Suprapubic skin (tissue), 4 donors: ENCODE measurements around the gene SH3BP5. TPM values are rescaled to one million over a fixed set of nuclear protein-coding genes. Genes with fewer than 3 reads are reported as not detected.
A peak's percentile ranks its signal among the peaks of the same experiment; 100 is the strongest.
"Not testable (repeated sequence)": the region's sequence is repeated elsewhere in the genome, so short reads cannot be mapped to it uniquely, and the experiment has no call there.

Source experiments
- DNase-seq, 2 donors: peaks; one replicate each; pipeline ENCODE4 v3.0.0-alpha.2; 2019; ENCODE audit warnings: low spot score in 2 of 2
- H3K27ac ChIP-seq: fragments of 200-600 bp; sonication (generic); one replicate; pipeline ENCODE4 v1.5.1; 2019
- H3K27me3 ChIP-seq: fragments of 200-600 bp; sonication (generic); one replicate; pipeline ENCODE4 v1.5.1; 2019
- H3K36me3 ChIP-seq: fragments of 200-600 bp; sonication (generic); one replicate; pipeline ENCODE4 v1.5.1; 2019
- H3K4me1 ChIP-seq: fragments of 200-600 bp; sonication (generic); one replicate; pipeline ENCODE4 v1.5.1; 2019
- H3K4me3 ChIP-seq: fragments of 200-600 bp; sonication (generic); one replicate; pipeline ENCODE4 v1.5.1; 2019; ENCODE audit warnings: mild to moderate bottlenecking
- H3K9me3 ChIP-seq: fragments of 200-600 bp; sonication (generic); one replicate; pipeline ENCODE4 v1.5.1; 2019
- EP300 ChIP-seq: sonication (generic); formaldehyde crosslinking; IDR thresholded peaks from one replicate; pipeline ENCODE4 v1.6.1; 2017; ENCODE audit warnings: antibody characterized with exemption
- POLR2A ChIP-seq, 2 donors: fragments of 450-650 bp; IDR thresholded peaks; one replicate each; pipeline ENCODE4 v1.6.1; 2017; ENCODE audit warnings: antibody characterized with exemption in 2 of 2, mild to moderate bottlenecking in 2 of 2, moderate library complexity in 2 of 2
- POLR2AphosphoS5 ChIP-seq, 3 donors: sonication (generic); formaldehyde crosslinking; IDR thresholded peaks; one replicate each; pipeline ENCODE4 v1.6.1; 2017; ENCODE audit warnings: antibody characterized with exemption in 3 of 3
- WGBS: methylation state at CpG from one replicate; pipeline ENCODE4 v1.1.5; 2018; 5-methylcytosine and 5-hydroxymethylcytosine counted together
- total RNA-seq, 4 donors: library from RNA; depleted of rRNA; stranded (reverse); fragments of >200 nt; gene quantifications; one replicate each; pipeline ENCODE4 v1.1.0, GENCODE V29; 2016
- TF ChIP-seq, protein P1 (sequence below), 2 donors: fragments of 200-600 bp in 1 of 2; fragments of 450-650 bp in 1 of 2; sonication (generic) in 1 of 2; IDR thresholded peaks; one replicate each; pipeline ENCODE4 v1.5.1; 2016 to 2019; ENCODE audit warnings: antibody characterized with exemption in 2 of 2, mild to moderate bottlenecking in 1 of 2, moderate library complexity in 1 of 2

SH3BP5 gene
- total RNA-seq, 4 donors from 2014 or later: 11.2 to 27.0 (median 17.8) TPM

DNA sequence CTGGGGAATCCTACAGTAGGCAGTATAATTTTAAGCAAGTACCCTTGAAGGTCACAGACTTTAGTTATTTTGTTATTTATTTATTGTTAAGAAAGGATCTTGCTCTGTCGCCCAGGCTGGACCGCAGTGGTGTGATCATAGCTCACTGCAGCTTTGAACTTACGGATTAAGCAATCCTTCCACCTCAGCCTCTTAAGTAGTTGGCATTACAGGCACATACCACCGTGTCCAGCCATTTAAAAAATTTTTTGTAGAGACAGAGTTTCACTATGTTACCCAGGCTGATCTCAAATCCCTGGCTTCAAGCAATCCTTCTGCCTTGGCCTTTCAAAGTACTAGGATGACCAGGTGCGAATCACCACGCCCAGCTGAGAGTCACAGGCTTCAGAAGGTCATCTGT is 22.1 kb upstream of the SH3BP5 start:
- Histone ChIP-seq H3K4me1 (peaks cover 9% of the 10 kb centered on the region), H3K4me3 (no peak overlapping the region), H3K27me3 (no peaks in the 10 kb centered on the region), H3K9me3 (no peaks in the 10 kb centered on the region), H3K36me3 (no peaks in the 10 kb centered on the region), H3K27ac (no peak overlapping the region)
- TF ChIP-seq, protein P1, sequence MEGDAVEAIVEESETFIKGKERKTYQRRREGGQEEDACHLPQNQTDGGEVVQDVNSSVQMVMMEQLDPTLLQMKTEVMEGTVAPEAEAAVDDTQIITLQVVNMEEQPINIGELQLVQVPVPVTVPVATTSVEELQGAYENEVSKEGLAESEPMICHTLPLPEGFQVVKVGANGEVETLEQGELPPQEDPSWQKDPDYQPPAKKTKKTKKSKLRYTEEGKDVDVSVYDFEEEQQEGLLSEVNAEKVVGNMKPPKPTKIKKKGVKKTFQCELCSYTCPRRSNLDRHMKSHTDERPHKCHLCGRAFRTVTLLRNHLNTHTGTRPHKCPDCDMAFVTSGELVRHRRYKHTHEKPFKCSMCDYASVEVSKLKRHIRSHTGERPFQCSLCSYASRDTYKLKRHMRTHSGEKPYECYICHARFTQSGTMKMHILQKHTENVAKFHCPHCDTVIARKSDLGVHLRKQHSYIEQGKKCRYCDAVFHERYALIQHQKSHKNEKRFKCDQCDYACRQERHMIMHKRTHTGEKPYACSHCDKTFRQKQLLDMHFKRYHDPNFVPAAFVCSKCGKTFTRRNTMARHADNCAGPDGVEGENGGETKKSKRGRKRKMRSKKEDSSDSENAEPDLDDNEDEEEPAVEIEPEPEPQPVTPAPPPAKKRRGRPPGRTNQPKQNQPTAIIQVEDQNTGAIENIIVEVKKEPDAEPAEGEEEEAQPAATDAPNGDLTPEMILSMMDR (IDR thresholded peaks at IDR 0.05): no peak
- no peak for TF ChIP-seq POLR2A (IDR thresholded peaks at IDR 0.05)
- no peak for TF ChIP-seq POLR2AphosphoS5 (IDR thresholded peaks at IDR 0.05)
- TF ChIP-seq EP300: no peak
- 88% methylated on average over 6 of the region's 6 CpGs for WGBS
- DNase-seq: no peak

DNA sequence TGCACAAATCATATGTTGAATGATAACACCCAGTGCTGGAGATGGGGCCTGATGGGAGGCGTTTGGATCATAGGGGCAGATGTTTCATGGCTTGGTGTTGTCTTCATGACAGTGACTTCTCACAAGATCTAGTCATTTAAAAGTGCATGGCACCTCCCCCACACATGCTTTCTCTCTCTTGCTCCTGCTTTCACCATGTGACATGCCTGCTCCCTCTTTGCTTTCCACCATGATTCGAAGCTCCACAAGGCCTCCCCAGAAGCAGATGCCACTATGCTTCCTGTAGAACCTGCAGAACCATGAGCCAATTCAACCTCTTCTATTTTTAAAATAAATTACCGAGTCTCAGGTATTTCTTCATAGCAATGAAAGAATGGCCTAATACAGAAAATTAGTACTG is 17.8 kb upstream of the SH3BP5 start:
- Histone ChIP-seq H3K4me3 (no peak overlapping the region), H3K9me3 (no peaks in the 10 kb centered on the region), H3K27ac (no peak overlapping the region), H3K36me3 (no peaks in the 10 kb centered on the region), H3K4me1 (peaks cover 5% of the 10 kb centered on the region), H3K27me3 (no peaks in the 10 kb centered on the region)
- no peak for TF ChIP-seq POLR2A (IDR thresholded peaks at IDR 0.05)
- no peak for TF ChIP-seq EP300
- no peak for TF ChIP-seq POLR2AphosphoS5 (IDR thresholded peaks at IDR 0.05)
- 89% methylated on average over 3 of the region's 3 CpGs for WGBS
- DNase-seq: peak in 1 of 2 donors; percentile 28

DNA sequence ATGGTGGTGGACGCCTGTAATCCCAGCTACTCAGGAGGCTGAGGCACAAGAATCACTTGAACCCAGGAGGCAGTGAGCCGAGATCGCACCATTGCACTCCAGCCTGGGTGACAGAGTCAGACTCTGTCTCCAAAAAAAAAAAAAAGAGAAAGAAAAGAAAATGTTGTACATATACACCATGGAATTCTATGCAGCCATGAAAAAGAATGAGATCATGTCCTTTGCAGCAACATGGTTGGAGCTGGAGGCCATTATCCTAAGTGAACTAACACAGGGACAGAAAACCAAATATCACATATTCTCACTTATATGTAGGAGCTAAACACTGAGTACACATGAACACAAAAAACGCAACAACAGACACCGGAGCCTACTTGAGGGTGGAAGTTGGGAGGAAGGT is 17.1 kb upstream of the SH3BP5 start:
- DNase-seq, H3K27me3 ChIP-seq, H3K9me3 ChIP-seq, H3K36me3 ChIP-seq, H3K27ac ChIP-seq, H3K4me1 ChIP-seq, H3K4me3 ChIP-seq: not testable (repeated sequence)
- WGBS: 96% methylated on average over 5 of the region's 5 CpGs

DNA sequence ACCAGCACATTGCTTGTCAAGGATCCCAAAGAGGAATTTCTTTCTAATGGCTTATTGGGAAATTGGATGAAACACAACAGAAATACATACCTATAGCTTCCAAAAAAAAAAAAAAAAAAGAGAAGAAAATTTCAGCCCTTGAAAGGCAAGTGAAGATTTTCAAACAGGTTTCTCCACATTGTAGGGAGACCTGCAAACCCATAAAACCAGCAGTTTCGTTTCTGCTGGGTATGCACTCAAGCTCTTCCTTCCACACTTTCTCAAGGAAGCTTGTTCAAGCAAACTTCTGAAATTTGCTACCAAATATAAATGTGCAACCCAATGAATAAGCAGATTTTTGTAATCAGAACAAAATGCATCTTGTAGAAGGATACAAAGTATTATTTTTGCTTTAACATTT is 15.9 kb upstream of the SH3BP5 start:
- Histone ChIP-seq H3K27me3 (no peaks in the 10 kb centered on the region), H3K4me1 (peaks cover 5% of the 10 kb centered on the region), H3K36me3 (no peaks in the 10 kb centered on the region), H3K9me3 (no peaks in the 10 kb centered on the region), H3K27ac (no peak overlapping the region), H3K4me3 (no peak overlapping the region)
- no peak for DNase-seq
- 26% methylated on average over 1 of the region's 1 CpG for WGBS
- TF ChIP-seq EP300: no peak
- TF ChIP-seq POLR2AphosphoS5 (IDR thresholded peaks at IDR 0.05): no peak
- TF ChIP-seq, protein P1 (IDR thresholded peaks at IDR 0.05): no peak
- no peak for TF ChIP-seq POLR2A (IDR thresholded peaks at IDR 0.05)

DNA sequence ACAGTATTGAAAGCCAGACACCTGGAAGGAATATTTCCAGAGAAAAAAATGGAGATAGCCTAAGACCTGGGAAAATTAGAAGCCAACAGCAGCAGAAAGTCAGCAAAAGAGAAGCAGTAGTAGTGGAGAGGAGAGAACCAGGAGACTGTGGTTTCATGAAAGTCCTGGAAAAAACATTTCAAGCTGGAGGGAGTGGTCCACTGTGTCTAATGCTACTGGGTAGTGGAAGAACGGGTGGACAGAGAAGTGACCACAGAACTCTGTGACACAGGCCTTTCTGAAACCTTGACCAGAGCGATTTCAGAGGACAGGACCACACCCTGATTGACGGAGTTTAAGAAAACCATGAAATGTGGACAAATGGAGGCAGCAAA is 15.3 kb upstream of the SH3BP5 start:
- Histone ChIP-seq H3K27ac (no peak overlapping the region), H3K9me3 (no peaks in the 10 kb centered on the region), H3K27me3 (no peaks in the 10 kb centered on the region), H3K4me3 (no peak overlapping the region), H3K36me3 (no peaks in the 10 kb centered on the region), H3K4me1 (peaks cover 5% of the 10 kb centered on the region)
- TF ChIP-seq EP300 (no peak), POLR2AphosphoS5 (IDR thresholded peaks at IDR 0.05) (no peak), POLR2A (IDR thresholded peaks at IDR 0.05) (no peak)
- TF ChIP-seq, protein P1 (IDR thresholded peaks at IDR 0.05): no peak
- WGBS: 81% methylated on average over 3 of the region's 3 CpGs
- DNase-seq: no peak

DNA sequence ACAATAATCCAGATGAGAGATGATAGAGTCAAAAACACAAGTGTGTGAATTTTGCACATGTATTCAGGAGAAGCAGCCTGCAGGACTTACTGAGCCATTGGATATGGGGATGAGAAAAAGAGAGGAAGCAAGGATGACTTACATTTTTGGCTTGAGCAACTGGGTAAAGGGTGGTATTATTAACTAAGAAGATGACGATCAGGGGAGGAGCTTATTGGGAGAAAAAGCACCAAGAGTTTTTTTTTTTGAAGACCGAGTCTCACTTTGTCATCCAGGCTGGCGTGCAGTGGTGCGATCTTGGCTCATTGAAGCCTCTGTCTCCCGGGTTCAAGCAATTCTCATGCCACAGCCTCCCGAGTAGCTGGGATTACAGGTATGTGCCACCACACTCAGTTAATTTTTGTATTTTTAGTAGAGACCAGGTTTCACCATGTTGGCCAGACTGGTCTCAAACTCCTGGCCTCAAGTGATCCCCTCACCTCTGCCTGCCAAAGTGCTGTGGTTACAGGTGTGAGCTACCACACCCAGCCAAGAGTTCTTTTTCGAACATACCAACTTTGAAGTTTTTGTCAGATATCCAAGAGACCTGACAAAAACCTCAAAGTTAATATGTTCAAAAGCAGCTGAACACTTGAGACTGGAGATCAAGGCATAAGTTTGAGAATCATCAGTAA is 14.8 kb upstream of the SH3BP5 start:
- H3K27me3 ChIP-seq: no peaks in the 10 kb centered on the region
- 70% methylated on average over 7 of the region's 7 CpGs for WGBS
- no peak overlapping the region for H3K4me3 ChIP-seq
- H3K36me3 ChIP-seq: no peaks in the 10 kb centered on the region
- TF ChIP-seq EP300 (no peak), POLR2AphosphoS5 (IDR thresholded peaks at IDR 0.05) (no peak), POLR2A (IDR thresholded peaks at IDR 0.05) (no peak)
- TF ChIP-seq, protein P1 (IDR thresholded peaks at IDR 0.05): no peak
- H3K9me3 ChIP-seq: no peaks in the 10 kb centered on the region
- DNase-seq: peak in 1 of 2 donors; percentile 20
- peaks cover 5% of the 10 kb centered on the region for H3K4me1 ChIP-seq
- H3K27ac ChIP-seq: no peak overlapping the region
